Measurements from ENCODE around the gene DIP2C.

DNA sequence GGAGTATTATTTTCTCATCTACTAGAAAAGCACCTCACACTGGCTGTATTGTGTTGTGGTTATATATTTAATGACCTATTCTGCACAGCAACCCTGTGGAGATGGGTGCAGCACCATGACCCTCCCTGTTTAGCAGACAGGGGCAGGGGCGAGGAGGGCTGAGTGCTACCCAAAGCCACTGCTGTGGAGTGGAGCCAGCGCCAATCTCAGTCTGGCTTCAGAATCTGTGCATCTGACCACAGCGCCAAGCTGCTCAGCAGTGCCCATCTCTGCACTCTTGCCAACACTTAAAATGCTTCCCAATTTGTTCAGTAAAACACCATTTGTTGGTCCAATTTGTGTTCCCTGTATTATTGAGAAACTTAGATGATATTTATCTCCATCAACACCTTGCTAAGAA lies 315.1 kb downstream of the DIP2C start:
- TF ChIP-seq SP1 (IDR thresholded peaks at IDR 0.05) (no peak), BHLHE40 (IDR thresholded peaks at IDR 0.05; ENCODE audit: borderline replicate concordance) (no peak), ELF4 (IDR thresholded peaks at IDR 0.05) (no peak), TARDBP (IDR thresholded peaks at IDR 0.05) (no peak), CTBP1 (IDR thresholded peaks at IDR 0.05; ENCODE audit: borderline replicate concordance) (no peak), FOXK2 (IDR thresholded peaks at IDR 0.05) (no peak), FOXM1 (IDR thresholded peaks at IDR 0.05; ENCODE audit: borderline replicate concordance) (no peak), SUZ12 (IDR thresholded peaks at IDR 0.05) (no peak)

Data from HEK293T (cell line).